Activated CD4-positive, alpha-beta T cell treated with anti-CD3 and anti-CD28 coated beads for 48 hours (primary cell): ENCODE data around the gene CPED1.
"Not testable (repeated sequence)": the region's sequence is repeated elsewhere in the genome, so short reads cannot be mapped to it uniquely, and the experiment has no call there.

Experiments
- DNase-seq: peaks from one replicate; pipeline ENCODE4 v3.0.0-alpha.2; 2020

CPED1 gene

DNA sequence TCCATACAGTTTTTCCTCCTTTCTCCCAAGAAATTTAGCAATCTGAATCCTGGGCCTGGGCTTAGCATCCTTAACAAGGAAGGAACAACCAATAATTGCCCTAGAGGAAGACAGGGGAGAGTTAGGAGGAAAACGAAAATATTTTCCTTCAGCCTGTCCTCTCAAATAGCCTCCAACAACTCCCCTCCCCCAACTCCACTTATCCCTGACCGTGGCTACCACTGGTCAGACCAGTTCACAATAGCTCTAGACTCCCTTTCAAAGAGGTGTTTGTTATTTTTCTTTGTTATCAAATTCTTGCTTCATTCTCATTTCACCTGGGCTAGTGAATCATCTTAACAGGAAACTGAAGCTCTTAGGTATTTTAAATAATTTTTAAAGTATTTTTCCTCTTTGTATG, 114.1 kb downstream of the CPED1 start:
- DNase-seq = no peak

DNA sequence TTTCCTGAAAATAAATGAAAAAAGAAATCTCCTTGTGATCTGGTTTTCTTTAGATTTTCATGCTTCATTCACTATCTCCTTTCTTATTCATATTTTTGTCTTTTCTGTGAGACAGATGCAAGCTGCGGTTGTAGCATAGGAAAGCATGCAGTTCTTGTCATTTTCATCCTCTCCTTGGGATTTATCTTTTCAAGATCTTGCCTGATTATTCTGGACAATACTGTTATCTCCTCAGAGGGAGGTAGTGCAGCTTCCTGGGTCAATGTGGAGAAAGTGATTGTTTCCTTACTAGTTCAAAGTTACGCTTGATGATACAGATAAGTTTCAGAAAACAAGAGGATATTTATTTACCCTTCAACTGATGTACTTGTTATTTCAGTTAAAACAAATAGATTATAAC, 114.6 kb downstream of the CPED1 start:
- no peak for DNase-seq

DNA sequence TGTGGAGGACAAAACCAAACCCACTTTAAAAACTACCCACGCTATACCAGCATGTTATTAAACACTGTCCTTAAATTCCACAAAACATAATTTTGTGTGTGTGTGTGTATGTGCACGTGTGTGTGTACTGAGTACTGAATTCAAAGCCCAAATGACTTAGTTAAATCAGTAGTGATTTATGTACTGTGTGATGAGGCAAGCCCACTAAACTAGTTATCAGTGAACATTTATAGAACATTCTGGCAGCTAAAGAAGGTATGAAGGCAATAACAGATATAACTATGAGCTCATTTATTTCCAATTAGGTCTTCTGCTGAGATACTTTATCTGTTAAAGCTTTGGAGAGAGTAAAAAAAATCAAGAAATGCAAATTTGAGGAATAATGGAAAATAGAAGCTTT, 115.1 kb downstream of the CPED1 start:
- DNase-seq = no peak

DNA sequence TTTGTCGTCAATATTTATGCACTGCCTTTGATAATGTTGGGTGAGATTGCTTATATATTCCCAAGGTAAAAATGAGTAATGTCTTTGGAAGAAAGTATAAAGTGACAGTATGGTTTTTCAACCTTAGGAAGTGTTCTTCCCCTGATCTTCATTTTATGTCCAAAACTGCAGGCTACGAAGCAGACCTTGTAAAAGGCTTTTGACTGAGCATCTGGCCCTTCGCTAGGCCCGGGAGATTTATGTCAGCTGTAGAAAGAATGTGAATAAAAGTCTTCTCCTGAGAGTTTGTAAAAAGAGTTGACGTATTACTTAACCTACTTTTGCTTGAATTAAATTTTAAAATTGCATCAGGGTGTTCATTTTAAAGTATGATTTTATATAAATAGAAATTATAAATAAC, 116.8 kb downstream of the CPED1 start:
- no peak for DNase-seq

DNA sequence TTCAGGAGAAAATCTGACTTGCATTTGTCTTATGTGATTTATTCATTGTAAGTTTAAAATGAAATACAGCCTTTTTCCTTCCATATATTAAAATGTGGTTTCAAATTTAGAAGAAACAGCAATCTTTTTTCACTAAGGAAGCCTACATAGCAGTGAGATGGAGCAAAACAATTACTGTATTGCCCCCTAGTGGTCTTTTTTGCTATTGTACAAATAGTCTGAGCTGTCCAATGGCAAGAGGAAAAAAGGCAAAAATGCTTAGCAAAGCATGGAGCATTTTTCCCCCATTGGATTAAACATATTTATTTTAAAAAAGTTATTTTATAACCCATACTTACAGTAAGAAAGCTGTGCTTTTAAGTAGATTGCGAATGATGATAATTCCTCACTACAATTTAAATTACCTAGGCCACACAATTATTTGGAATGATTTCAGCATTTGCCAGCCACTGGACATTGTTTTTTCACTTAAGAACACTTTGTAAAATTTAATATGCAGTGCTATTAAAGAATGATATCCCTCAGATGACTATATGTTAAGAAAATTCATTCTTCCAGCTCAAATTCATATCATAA, 119.5 kb downstream of the CPED1 start:
- no peak for DNase-seq

DNA sequence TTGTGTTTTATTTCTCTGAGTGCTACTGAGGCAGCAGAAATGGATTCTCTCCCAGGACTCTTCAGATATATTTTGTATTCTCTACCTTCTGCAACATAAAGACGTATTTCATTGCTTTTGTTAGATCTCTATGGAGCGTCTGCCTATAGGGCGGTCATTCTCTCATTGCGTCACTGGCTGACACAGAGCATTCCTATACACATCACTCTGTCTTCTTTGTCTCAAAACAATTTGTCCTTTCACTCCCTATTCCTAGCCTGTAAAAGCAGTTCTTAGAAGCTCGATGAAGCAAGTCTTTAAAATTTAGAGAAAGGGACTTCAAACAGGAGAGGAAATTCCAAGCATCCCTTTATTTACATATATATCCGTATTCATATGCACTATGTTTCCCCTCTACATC, 120.6 kb downstream of the CPED1 start:
- DNase-seq = no peak

DNA sequence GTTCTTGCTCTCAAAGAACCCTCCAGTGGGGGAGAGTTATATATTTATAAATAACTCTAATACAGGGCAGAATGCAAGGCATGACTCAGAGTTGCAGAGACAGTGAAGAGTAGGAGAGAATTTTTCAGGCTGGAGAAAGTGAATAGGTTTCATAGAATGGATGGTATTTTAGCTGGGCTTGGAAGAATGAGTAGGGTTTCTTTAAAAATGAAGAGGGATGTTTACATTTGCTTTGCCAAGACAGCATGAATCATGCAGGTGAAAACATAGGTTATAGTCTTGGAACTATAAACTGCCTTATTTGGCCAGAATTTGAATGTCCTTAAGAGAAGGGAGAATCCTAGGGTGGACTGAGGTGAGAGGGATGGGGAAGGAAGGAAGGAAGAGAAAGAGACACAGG, 124.8 kb downstream of the CPED1 start:
- DNase-seq = no peak

DNA sequence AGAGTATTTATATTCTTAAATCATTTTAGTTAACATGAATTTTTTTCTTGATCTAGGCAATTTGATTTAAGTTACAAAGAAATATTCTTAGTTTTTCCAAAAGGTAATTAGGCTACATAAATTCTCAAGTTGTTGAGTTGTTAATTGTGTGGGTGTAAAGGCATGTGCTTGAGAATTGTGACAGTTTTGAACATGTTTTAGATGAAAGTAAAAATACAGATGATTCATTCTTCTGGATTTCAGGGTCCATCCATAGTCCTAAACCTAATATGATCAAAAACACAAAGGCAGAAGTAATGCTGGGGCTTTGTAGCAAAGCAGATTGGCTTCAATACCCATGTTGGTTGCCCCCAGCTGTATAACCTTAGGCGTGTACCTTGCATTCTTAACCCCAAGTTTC, 127.9 kb downstream of the CPED1 start:
- no peak for DNase-seq

DNA sequence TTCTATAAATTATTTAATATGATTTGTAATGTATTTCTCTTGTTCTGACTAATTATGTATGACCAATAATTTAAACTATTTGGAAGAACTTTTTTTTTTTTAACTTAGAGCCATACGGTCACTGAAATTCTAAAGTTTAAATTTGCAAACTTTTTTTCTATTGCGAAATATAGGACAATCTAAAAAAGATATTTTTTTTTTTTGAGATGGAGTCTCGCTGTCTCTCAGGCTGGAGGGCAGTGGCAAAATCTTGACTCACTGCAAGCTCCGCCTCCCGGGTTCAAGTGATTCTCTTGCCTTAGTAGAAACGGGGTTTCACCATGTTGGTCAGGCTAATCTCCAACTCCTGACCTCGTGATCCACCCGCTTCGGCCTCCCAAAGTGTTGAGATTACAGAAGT, 130.5 kb downstream of the CPED1 start:
- DNase-seq = no peak

DNA sequence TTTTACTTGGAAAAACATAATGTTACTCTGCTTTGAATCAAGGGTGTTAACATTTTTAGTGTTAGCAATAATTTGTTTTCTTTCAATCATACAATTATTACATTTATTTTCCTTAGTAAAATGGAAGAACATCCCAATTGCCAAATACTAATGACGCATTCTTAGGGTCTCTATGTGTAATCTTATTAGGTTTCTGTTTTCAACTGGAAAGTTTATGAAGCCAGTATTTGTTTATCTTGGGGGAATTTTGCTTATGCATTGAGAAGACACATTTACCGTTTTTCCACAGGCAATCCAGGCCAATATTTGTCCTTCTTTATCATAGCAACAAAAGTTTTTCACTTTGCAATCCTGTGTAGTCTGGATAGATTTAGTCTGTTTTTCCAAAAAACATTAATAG, 134.5 kb downstream of the CPED1 start:
- DNase-seq = no peak

DNA sequence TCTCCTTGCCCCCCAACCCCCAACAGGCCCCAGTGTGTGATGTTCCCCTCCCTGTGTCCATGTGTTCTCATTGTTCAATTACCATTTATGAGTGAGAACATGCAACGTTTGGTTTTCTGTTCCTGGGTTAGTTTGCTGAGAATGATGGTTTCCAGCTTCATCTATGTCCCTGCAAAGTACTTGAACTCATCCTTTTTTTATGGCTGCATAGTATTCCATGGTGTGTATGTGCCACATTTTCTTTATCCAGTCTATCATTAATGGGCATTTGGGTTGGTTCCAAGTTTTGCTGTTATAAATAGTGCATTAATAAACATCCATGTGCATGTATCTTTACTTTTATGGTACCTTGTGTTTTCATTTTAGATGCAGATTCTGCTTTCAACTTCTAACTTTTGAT, 136.9 kb downstream of the CPED1 start:
- not testable (repeated sequence) for DNase-seq

DNA sequence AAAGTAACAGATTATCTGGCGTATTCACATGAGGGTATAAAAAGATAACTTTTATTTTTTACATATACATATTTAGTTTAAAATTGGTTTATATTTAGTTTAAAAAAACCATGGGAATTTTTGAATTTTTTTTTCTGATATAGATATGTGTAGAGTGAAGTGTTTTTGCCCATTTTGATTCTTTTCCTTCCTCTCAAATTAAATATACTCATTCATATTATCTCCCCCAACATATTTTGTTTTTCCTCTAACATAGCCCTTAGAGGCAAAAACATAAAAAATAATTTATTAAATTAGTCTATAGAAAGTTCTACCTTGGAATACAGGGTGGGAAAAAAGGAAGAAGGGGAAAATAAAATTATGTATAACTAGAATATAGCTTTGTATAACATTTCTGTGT, 137.7 kb downstream of the CPED1 start:
- no peak for DNase-seq

DNA sequence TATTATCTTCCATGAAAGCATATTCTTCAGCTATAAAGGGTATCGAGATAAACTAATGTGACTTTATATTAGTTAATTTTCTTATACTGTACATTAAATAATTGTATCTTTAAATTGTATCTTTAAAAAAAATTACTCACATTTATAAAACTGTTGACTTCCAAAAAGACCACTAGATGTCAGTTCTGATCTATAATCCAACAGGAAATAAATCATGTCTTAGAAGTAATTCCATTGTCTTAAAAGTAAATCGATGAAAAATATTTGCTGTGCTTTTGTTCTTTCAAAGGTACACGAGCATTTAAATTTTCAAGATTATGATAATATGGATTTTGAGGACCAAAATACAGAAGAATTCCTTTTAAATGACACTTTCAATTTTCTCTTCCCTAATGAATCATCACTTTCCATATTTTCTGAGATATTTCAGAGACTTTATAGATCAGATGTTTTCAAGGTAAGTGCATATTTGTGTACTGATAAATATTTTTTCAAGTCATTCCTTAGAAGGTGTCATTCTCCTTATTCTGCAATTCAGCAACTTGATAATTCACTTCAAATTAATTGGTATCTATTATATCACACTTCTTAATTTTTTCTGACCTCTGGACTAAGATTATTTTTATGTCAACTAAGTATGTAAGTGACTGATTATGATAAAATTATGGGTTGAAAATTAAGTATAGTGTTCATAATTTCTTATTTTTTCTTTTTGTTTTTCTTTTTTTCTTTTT, 138.5 kb downstream of the CPED1 start:
- no peak for DNase-seq

DNA sequence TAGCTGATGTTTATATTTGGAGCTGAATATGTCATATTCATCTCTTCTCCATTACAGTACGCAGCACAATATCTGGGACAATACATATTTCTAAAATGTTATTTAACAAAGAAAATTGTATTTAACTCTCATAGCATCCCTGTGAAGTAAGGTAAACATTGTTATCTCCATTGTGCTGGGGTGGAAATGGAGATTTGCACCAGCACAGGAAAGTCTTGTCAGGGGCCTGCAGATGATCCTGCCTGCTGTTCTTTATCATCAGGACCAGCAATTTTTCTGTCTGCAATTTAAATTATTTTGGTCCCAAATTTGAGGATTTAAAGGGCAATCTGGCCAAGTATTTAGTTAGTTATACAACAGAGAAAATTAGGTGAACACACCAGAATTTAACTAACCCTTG, 144.4 kb downstream of the CPED1 start:
- DNase-seq = no peak

DNA sequence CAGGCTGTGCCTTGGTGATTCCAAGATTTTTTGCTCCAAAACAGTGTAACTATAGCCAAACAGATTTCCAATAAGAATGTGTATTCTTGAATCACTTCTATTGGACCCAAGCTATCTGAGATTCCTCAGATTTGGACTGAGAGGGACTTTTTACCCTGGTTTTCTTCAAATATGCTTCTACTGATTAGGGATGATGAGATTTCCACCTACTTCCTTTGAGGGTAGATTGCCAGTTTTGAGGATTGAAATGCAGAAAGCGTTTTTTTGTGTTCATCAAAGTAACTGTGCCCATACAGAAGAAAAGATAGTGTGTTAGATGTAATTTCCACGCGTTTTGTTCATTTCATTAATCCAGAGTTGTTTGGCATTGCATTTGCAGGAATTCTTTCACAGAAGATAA, 144.9 kb downstream of the CPED1 start:
- no peak for DNase-seq

DNA sequence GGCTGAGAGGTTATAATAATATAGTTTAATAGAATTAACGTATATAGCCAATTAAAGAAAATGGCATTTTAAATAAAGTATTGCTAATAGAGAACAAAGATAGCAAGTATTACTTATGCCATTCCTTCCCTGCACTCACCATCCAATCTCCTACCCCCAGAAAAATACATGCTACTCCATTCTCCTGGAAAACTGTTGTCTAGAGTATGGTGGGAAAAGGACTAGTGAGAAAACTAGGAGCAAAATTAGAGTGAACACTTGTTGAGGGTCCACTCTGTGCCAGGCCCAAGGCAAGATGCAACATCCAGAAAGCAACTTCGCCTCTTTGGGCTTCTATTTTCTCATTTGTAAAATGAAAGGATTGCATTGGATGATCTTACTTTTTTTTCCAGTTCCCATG, 149.1 kb downstream of the CPED1 start:
- DNase-seq = no peak

DNA sequence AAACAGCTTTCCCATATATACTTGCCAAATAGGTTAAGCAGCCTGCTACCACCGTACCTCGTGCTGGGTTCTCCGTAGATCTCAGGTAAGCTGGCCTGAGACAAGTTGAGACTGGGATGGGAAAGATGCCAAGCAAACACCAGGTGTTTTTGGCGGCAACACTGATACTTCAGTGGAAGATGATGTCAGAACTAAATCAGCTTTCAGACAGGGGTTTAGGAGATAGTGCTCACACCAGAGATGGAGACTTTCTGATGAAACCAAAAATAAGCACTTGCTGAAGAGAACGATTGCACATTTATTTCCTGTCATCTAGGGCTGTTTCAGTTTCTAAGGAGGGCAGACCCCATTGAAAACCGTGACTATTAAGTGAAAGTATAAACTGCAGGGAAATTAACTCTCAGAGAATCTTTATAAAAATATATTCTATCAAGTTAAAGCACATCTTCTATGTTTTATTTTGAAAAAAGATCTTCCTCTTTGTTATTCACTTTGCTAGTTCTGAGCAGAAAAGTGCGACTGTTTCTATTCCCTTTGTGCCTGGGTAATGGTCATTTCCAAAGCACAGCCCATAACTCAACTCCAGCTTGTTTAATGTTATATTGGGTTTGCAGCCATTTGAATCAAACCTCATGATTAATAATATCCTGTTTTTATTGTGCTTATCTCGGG, 149.9 kb downstream of the CPED1 start:
- DNase-seq = peak; percentile 7

DNA sequence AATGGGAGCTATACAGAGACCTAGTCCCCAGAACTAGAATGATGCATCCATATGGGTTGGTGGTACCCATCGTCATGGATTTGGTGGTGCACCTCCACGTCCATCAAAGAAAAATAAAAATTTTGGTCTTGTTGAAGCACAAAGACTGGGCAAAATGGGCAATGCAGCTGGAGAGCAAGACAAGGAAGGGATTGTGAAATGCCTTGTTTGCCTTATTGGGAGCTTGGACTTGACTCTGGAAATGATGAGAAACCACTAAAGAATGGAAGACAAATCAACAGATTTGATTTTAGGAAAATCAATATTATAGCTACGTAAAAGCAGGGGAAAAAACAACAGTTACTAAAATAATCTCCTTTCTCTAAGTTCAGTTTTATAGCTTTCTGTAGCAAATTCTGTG, 150.9 kb downstream of the CPED1 start:
- DNase-seq = no peak

DNA sequence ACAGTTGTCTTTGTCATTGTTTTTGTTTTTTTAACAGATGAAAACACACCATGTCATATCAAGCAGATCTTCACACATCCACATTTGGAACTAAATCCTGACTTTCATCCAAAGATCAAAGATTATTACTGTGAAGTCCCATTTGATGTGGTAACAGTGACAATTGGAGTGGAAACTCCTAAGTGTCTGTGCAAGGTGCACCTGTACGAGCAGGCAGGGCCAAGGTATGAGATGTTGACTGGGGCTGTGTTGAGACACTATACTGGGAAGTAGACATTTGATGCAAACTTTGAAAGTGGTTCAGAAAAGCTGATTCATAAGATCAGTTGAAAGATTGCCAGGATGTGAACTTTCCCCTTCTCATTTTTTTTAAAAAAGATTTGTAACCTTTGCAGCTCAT, 152.3 kb downstream of the CPED1 start:
- peak; percentile 5 for DNase-seq

DNA sequence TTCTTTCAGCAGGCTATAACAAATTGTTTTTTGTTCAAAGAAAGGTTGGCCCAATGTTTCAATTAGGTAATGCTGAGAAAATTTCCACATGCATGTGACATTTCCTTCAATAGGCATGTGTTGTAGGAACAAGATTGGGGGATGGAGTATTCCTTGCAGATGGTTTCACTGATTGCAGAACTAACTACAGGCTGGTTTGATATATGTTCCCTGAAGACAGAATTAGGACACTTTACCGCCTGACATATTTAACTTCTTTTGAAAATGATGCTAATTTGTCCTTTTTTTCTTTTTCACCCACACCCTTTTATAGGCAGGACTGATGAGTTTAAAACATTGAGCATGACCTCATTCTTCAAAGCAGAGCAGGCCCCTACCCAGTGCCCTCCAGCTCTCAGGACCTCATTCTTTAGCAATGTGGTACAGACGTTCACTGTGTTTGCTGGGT, 163.3 kb downstream of the CPED1 start:
- DNase-seq = no peak

DNA sequence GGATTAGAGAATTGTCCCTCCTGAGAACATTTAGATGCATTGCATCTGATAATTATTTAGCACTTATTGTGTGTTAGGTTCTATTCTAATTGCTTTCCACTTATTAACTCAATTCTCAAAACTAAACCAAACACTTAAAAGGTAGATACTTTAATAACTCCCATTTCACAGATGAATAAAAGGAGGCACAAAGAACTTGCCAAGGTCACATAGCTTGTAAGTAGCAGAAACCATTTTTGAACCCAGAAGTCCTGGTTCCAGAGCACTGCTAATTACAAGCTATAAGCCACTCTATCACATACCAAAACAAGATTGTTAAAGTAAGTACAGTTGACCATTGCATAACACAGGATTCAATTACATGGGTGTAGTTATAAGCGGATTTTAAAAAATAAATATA, 164.9 kb downstream of the CPED1 start:
- no peak for DNase-seq

DNA sequence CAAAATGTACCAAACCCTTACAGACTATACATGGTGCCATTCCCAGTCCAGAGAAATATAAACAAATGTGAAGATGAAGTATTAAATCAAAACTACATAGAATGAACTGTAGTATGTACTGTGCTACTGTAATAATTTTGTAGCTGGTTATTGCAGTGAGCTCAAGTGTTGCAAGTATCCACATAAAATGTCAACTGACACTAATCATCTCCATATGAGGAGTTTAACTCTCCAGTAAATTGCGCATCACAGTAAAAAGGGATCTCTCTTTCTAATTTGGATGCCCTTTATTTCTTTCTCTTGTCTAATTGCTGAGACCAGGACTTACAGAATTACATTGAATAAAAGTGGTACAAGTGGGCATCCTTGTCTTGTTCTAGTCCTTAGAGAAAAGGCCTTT, 165.5 kb downstream of the CPED1 start:
- DNase-seq = no peak

DNA sequence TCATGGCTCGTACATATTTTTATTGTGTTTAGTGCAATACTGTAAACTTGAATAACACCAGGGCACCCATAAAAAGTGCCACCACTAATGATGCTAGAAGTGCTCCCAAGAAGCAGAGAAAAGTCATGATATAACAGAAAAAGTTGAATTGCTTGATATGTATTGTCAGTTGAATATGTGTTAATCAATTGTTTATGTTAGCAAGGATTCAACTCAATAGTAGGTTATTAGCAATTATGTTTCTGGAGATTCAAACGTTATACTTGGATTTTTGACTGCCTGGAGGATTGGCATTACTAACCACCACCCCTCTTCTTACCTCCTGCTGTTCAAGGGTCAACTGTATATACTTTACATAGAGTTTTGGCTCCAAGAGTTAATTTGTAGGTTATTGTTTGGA, 168.3 kb downstream of the CPED1 start:
- no peak for DNase-seq

DNA sequence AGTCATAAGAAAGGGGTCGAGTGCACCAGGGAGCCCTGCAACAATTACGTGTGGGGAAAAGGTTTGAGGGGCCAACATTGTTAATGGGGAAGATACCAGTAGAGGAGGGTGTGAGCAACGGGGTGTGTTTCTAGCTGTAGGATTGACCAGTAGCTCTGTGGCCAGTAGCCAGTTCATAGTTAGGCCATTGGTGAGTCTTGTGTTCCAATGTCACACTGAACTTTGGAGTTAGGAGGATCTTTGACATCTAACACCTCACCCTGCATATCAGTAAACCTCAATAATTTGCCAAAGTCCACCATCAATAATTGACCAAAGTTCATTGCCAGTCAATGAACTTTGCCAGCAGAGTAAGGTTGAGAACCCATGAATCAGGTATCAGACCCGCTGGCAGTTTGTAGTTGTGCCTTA, 168.8 kb downstream of the CPED1 start:
- no peak for DNase-seq
